GM21576 (cell line): ENCODE data around the gene SMAD6.

Source experiments
- ATAC-seq: cut with Tn5 transposase; IDR thresholded peaks from one replicate; pipeline ENCODE4 v1.9.1; 2021; ENCODE audit warnings: mild to moderate bottlenecking, moderate library complexity; ENCODE audit not compliant: unreplicated experiment

The SMAD6 gene

DNA sequence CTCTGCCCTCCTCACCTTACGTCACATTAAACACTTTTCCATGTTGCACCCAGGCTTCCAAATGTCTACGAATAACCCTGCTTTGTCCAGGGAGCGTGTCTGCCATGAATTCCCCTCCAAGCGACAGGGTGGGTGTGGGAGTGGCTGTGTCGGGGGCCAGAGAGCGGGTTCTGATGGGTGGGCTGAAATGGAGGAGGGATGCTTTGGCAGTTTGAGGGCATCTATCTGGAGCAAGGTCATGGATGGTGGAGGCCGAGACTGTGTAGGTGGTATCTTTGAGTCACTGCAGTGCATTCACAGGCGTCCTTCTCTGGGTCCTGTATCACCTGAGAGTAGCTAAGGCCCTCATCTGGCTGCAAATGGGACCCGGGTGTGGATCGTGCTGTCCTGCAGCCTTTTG is 36.6 kb downstream of the SMAD6 start:
- no peak for ATAC-seq

DNA sequence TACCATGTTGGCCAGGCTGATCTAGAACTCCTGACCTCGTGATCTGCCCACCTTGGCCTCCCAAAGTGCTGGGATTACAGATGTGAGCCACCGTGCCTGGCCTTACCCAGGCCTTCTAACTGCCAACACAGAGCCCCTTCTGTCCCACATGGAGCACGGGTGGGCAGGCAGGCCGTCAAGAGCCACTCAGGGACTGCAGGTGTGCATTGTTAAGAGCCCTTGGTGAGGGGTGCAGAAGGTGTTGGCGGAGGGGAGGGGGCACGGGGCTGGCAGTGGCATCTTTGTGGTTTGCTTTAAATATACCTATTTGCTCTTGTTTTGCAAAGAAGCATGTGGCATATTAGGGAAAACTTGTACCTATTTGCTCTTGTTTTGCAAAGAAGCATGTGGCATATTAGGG is 37.3 kb downstream of the SMAD6 start:
- no peak for ATAC-seq

DNA sequence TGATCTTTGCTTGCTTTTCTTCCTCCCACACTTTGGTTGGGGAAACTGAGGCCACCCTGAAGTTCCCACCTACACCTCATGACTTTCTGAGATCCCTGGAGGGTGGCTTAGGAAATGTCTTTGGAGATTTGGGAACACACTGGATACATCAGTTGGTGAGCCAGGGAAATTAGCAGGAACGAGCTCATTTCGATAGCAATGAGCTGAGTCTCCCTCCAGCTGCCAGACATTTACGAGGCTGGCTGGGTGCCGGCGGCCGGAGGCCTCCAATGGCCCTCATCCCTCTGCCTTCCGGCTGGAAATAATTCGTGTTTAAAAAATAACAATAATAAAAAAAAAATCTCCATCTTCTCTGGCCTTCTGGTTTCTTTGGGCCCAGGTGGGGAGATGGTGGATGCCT is 38.8 kb downstream of the SMAD6 start:
- no peak for ATAC-seq

DNA sequence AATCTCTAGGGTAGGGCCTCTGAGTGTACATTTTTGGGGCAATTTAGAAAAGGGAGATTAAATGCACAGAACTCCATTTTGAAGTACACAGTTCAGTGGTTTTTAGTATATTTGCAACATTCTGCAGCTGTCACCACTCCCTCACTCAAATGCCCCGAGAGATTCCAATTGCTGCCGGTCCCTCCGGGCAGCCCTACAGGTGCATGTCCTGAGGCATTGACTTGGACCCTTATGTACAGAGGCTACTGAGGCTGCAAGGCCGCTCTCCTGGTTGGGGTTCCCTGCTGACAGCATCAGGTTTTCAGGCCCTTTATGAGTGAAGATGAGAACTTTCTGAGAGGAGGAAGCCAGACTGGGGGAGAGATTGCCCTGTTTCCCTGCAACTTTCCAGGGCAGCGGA is 39.6 kb downstream of the SMAD6 start:
- ATAC-seq: no peak

DNA sequence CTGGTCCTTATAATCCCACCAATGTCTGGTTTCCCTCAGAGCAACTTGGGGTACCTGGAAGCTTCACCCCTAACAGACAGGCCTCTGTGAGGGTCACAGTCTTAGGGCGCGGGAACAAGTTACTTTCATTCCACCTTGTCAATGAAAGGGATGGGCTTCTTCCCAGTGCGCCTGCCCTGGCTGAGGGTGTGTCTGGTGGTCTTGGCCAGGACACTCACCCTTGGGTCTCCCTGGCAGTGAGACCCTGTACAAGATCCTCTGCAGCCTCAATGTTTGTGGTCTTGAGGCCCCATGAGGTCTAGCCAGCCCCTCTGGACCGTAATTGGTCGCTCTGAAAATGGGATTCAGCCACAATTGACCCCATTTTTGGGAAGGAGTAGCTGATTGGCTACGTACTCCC is 40.2 kb downstream of the SMAD6 start:
- ATAC-seq: no peak

DNA sequence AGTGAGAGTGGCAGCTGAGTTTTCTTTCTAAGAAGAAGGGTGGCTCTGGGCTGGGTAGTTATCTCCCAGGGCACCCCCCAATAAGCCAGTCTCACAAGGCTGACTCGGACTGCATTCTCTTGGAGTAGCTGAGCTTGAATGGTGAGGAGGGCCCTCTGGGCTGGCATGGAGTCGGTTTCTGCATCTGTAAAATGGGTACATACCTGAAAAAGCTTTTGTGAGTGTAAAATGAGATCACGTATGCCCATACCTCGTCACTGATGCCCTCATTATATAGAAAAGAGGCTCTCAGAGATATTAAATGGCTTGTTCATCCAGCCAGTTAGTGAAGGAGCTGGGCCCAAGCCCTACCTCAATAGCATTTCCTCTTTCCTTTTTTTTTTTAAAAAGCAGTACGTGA is 41.2 kb downstream of the SMAD6 start:
- ATAC-seq: no peak

DNA sequence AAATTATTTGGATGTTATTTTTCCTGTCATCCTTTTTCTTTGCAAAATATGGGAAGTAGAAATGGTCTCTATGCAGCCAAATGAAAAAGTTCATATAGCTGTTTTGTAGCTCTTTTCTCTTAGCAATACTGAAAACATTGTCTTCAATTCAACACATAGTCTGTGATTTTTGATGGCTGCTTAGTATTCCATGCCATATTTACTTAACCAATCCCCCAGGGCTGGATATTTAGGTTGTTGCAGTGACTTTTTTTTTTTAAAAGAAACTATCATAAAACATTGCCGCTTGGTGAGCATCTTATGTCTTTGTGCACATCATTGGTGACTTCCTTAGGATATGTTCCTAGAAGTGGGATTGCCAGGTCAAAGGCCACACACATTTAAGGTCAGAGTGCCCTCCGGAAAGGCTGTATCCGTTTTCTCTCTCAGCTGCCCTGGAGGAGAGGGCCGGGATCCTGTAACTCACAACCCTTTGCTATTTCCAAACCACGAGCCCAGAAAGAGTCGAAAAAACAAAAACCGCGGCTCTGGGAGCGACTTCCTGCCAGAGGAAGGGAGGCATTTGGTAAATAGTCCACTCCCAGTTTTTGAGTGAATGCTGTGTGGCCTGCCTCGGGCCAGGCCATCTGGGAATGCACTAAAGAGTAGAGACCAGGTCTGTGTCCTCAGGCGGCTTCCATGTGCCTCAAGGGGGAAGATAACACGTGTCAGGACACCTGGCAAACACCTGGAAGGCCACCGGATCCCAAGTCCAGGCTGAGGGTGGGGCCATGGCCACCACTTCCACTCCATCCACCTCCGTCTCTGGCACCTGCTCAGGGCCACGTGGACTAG is 41.9 kb downstream of the SMAD6 start:
- ATAC-seq: no peak

DNA sequence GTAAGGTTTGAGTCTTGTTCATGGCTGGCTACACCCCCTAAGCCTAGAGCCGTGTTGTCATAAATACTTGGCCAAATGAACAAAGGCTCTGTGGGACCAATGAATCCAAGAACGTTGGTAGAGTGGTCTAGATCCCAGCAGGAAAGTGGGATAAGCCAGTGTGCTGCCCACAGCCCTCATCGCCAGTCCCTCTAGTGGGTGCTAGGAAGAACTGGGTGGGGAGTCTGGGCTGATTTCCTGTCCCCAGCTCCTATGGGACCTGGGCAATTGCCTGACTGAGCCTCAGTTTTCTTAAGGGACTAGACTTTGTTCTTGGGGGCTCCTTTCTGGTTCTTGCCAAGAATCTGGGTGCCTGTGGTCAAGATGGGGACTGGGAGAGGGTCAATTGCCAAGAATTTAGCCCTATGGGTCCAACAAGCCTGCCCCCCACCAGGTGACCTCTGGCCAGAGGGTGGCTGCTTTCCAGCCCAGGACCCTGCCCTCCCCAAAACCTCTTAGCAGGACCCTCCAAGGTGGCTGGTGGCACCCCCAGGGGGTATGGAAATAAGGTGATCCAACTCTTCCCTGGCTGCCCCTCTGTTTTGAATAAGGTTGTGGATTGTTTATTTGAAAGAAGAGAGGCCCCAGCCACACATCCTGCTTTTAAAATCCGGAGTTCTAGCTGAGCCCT is 42.7 kb downstream of the SMAD6 start:
- ATAC-seq: no peak

DNA sequence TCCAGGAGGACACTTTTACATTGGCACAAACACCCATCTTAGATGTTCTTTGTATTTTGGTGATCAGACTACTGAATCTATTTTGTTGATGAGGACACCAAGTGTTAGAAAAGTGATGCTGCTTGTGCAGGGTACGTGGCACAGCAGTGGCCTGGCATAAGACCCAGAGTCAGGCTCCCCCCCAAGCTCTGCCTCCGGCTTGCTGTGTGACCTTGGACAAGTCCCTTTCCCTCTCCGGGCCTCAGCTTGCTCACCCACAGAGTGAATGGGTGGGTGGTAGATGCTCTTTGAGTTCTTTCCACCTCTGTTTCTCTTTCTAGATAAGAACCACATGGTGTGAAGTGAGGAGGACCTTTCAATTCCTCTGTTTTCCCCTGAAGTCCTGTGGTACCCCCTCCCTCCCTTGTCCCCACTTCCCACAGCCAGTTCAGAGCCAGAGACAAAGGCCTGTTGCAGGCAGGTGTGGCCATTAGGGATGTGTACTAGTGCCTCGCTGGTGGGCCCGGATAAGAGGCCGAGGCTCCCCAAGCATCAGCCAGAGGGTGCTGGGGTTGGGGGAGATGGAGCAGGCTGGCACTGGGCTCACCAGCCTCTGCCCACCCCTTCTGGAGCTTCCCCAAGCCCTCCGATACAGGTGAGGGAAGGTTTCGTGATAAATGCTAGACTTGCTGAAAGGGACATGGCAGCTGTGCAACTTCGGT is 43.6 kb downstream of the SMAD6 start:
- no peak for ATAC-seq

DNA sequence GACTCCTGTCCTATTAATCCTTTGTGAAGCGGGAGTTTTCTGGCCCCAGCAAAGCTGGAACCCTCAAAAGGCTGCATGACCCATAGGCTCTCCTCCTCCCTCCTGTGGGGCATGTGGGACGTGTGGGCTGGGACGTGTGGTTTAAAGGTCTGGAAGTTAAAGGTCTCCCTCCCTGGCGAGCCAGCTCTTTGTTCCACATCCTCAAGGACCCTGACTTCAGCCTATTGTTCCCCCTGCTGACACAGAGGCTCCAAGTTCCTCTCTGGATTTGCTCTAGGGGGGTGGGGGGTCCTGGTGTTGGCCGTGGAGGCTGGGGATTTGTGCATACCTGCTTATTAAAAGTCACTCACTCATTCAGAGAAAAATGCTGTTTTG is 44.2 kb downstream of the SMAD6 start:
- ATAC-seq: no peak

DNA sequence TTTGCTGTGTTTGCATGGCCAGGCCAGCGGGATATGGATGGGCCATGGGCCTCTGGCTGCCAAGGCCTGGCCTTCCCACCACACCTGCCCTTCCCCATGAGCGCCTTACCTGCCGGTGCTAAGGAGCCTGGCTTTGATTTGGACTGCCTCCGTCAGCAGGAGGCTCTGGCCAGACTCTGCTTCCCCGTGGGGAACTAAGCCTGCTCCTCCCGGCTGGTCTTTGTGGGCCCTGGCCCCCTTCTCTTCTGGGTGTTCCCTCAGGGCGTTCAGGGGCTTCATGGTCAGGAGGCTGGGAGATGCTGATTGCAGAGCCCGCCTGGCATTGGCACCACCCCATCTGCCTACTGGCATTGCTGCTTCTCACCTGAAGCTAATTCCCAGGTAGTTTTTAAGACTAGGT is 45.2 kb downstream of the SMAD6 start:
- no peak for ATAC-seq

DNA sequence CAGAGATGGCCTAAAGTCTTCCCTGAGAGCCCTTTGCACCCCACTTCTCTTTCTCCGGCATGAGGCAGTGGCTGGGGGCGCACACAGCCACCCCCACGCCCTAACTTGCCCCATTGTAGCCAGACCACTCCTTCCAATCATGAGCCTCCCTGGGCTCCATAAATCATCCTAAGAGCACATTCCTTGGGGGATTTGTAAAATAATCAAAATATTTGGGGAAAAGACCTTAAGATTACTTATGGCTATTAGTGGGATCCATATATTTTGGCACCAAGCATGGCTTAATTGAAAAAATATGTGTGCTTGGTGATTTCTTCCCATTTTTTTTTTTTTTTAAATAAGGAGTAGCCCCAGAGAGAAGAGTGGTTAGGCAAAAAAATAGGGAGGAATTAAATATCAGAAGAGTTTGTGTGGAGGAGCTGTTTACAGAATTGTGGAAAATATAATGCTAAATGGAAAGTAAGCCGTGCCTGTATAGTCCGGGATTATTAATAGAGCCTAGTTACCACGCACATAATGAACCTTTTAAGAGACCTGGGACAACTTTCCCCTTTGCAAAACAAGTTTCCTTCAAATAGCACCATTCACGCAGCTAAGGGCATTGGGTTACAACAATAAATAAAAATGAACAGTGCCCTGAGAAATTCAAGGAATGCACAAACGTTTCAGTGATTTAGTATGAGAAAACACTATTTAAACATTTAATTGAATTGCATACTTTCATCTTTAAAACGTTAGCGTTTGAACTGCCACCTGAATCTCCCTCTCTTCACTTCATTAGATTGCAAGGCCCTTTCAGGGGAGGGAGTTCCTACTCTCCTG is 46.1 kb downstream of the SMAD6 start:
- ATAC-seq: no peak

DNA sequence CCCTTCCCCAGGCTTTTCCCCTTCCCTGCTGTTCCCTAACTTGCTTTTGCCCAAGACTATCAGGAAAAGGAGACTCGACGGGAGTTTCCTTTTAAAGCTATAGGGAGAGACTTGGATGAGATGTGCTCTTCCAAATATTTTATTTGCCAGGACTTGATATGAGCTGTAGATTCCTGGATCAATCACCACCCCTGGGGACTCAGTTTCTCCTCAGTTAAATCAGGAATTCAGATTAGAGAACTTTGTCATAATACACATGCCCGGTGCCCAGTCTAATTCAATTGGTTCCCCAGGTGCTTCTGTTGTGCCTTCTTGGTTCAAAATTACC is 46.6 kb downstream of the SMAD6 start:
- ATAC-seq: no peak

DNA sequence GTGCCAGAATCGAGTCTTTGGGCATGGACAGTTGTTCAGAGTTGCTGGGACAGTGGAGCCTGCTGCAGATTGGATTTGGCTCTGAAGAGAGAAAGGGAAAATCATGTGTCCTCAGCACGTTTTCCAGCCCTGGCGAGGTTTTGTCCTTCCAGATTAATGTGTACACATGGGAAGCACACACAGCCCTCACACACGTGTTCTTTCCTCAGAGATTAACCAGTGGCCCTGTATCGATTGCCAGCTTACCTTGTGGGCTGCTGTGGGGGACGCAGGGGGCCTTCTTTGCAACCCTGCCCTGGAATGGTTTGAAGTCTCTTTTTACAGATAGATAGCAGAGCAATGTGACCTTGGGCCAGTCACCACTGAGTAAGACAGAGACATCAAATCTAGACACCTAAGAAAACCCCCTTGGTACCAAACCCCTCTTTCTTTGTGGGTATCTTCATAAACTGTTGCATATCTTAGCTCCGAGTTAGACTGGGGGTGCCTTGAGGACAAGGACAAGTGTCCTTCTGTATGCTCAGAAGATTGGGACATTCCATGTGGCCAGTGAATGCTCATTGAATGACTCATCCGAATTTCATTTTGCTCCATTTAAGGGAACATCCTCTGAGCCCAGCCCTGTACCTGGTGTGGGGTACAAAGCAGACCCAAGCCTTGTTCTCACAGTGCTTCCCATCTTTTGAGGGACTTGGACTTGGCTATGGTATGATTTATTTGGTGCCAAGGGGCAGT is 48.0 kb downstream of the SMAD6 start:
- ATAC-seq: no peak

DNA sequence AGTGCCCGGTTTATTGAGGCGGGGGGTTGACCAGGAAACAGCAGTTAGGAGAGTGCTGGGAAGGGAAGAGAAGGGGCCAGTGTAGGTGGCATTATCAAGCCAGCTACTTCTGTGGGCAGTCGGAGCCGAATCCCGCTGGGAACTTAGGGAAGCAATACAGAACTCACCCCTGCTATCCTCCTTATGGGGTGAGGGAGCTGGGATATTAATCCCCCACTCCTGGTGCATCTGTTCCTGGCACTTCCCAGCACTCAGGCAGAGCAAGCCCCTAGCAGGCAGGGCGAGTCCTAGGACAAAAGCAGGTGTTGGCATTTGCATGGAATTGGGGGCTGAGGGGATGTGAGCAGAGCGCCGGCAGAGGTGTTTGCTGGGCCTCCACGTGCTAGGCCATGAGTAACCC is 48.6 kb downstream of the SMAD6 start:
- ATAC-seq: no peak

DNA sequence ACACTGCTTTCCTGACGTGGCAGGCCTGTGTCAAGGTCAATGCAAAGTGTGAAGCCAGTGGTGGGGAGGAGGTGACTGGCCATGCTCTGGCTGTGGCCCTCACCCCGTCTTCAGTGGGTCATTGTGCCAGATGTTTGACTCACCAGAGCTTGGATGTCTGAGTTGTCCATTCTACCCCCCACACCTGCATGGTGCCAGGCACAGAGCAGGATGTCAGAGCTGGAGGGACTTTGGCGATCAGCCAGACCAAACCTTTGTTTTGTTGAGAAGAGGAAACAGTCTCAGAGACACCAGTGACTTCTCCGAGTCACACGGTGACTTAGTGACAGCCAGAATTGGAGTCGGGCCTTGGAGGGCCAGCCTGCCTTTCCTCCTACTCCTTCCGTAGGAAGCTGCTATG is 49.5 kb downstream of the SMAD6 start:
- no peak for ATAC-seq

DNA sequence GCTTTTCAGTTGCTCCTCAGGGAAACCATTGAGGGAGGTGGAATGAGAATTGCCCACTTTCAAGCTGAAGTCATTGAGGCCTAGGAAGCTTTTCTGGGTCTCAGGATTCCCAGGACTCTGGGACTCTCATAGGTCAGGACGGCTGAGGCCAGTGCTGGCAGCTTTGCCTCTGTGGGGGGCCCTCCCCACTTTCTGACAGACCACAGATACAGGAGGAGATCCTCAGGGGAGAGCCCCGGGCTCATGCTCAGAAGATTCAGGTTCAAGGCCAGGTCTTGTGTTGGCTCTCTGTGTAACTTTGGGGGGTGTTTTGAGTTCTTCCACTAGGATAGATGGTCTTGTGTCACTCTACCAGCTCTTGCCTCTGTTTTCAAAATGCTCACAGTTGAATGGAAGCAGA is 50.0 kb downstream of the SMAD6 start:
- ATAC-seq: no peak

DNA sequence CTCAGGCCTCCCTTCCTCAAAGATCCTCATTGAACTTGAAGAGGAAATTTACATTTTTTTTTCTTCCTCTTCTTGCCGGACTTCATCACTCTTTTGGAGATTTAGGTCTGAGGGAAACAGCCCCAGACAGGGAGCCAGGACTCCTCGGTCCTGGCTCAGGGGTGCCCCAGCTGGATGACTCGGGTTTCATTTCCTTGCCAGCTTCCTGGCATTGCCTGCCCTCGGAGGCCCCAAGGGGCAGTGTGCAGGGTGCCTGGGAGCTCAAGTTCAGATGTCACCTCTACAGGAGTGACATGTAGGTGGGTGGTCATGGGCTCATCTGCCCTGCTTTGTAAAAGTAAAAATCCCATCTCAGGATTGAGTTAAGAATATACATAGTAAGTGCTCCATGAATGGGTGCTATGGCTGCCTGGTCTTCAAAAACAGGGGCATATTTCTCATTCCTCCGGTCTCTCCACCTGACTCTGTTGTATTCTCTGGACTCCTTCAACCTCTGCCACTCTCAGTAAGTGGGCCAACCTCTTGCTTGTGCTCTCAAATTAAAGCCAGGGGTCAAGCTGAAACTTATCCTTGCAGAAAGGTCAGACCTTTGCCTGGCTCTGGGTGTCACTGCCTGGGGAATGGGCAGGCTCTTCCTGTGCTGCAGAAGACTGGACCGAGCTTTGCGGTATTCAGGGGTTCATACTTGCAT is 51.8 kb downstream of the SMAD6 start:
- ATAC-seq: no peak

DNA sequence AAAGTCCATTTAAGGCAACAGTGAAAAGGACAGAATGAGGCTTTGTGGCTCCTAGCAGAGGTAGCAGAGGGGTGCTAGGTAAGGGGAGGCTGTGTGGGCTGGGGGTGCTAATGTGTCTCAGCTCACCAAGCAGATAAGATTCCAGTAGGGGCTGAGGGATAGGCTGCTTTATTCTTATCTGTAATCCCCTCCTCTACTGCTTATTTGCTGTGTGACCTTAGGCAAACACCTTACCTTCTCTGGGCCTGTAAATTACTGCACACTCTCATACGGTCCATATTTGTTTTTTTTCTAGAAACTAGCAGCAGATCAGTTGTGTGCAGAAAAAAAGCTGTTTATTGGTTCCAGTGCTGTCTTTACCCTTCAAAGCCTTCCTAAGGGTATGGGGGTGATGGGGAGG is 52.8 kb downstream of the SMAD6 start:
- ATAC-seq: no peak
